GM12878 (cell line): ENCODE results near the gene PLCG2. TPM values are rescaled to one million over a fixed set of nuclear protein-coding genes. Genes with fewer than 3 reads are reported as not detected.

ENCODE experiments used
- ASH2L ChIP-seq: fragments of 300-600, 200-600 bp; sonication (generic); IDR thresholded peaks from 2 replicates; pipeline ENCODE4 v1.6.1; 2017; ENCODE audit warnings: low read depth, mild to moderate bottlenecking, borderline replicate concordance
- BCL11A ChIP-seq: IDR thresholded peaks from 2 replicates; pipeline ENCODE4 v1.6.1; 2011; ENCODE audit warnings: low read depth, low read length
- BRCA1 ChIP-seq: IDR thresholded peaks from 2 replicates; pipeline ENCODE4 v1.6.1; 2011; ENCODE audit warnings: low read depth, low read length, improper control_type of control experiment
- CEBPB ChIP-seq, 2 experiments: fragments of 150-350 bp in 1 of 2; IDR thresholded peaks; 2 replicates each; pipeline ENCODE4 v1.6.1; 2012 to 2014; ENCODE audit warnings: low read depth in 2 of 2, low read length in 2 of 2, borderline replicate concordance in 1 of 2, inconsistent platforms in 1 of 2
- EED ChIP-seq: sonication (generic); IDR thresholded peaks from 2 replicates; pipeline ENCODE4 v1.6.1; 2016; ENCODE audit warnings: antibody characterized with exemption, low read depth
- JUND ChIP-seq: IDR thresholded peaks from 2 replicates; pipeline ENCODE4 v1.6.1; 2012; ENCODE audit warnings: low read depth, mild to moderate bottlenecking, low read length, improper control_type of control experiment, moderate library complexity
- KDM1A ChIP-seq: fragments of 200-600 bp; sonication (generic); IDR thresholded peaks from 2 replicates; pipeline ENCODE4 v1.6.1; 2016; ENCODE audit warnings: borderline replicate concordance
- KLF5 ChIP-seq: fragments of 450-650 bp; IDR thresholded peaks from 2 replicates; pipeline ENCODE4 v1.6.1; 2014; ENCODE audit warnings: mild to moderate bottlenecking; ENCODE audit not compliant: partially characterized antibody
- MTA3 ChIP-seq: IDR thresholded peaks from 2 replicates; pipeline ENCODE4 v1.6.1; 2012; ENCODE audit warnings: low read length, inconsistent platforms, borderline replicate concordance
- NBN ChIP-seq: fragments of 450-650 bp; IDR thresholded peaks from 2 replicates; pipeline ENCODE4 v1.6.1; 2016
- POLR2A ChIP-seq: IDR thresholded peaks from 2 replicates; pipeline ENCODE4 v1.6.1; 2011; ENCODE audit warnings: low read depth, mild to moderate bottlenecking, low read length
- POLR2AphosphoS5 ChIP-seq: IDR thresholded peaks from 2 replicates; pipeline ENCODE4 v1.6.1; 2011; ENCODE audit warnings: mild to moderate bottlenecking, low read length, inconsistent platforms
- RBBP5 ChIP-seq: fragments of 200-600 bp; sonication (generic); conservative IDR thresholded peaks from 2 replicates; pipeline ENCODE4 v1.6.1; 2016
- RELA ChIP-seq: fragments of 450-650 bp; IDR thresholded peaks from 2 replicates; pipeline ENCODE4 v1.8.0; 2014; ENCODE audit warnings: borderline replicate concordance; ENCODE audit not compliant: partially characterized antibody
- RELB ChIP-seq: fragments of 450-650 bp; IDR thresholded peaks from 2 replicates; pipeline ENCODE4 v1.6.1; 2017; ENCODE audit warnings: low read depth, mild to moderate bottlenecking, moderate library complexity
- SMAD1 ChIP-seq: fragments of 450-650 bp; IDR thresholded peaks from 2 replicates; pipeline ENCODE4 v1.6.1; 2018; ENCODE audit warnings: mild to moderate bottlenecking, low read depth; ENCODE audit not compliant: partially characterized antibody
- SMAD5 ChIP-seq: IDR thresholded peaks from 2 replicates; pipeline ENCODE4 v1.6.1; 2016; ENCODE audit warnings: antibody characterized with exemption, low read depth
- SMC3 ChIP-seq: IDR thresholded peaks from 2 replicates; pipeline ENCODE4 v1.6.1; 2011; ENCODE audit warnings: low read length, improper control_type of control experiment, borderline replicate concordance
- STAT3 ChIP-seq: IDR thresholded peaks from 2 replicates; pipeline ENCODE4 v1.6.1; 2011; ENCODE audit warnings: low read depth, low read length, improper control_type of control experiment
- TCF3 ChIP-seq: IDR thresholded peaks from 2 replicates; pipeline ENCODE4 v1.6.1; 2012; ENCODE audit warnings: low read depth, mild to moderate bottlenecking, low read length, borderline replicate concordance; ENCODE audit not compliant: insufficient read depth
- YBX1 ChIP-seq: fragments of 450-650 bp; IDR thresholded peaks from 2 replicates; pipeline ENCODE4 v1.6.1; 2016; ENCODE audit warnings: antibody characterized with exemption
- YY1 ChIP-seq: IDR thresholded peaks from 2 replicates; pipeline ENCODE4 v1.6.1; 2011; ENCODE audit warnings: low read depth, mild to moderate bottlenecking, low read length
- ZNF592 ChIP-seq: fragments of 450-650 bp; IDR thresholded peaks from 2 replicates; pipeline ENCODE4 v1.6.1; 2017; ENCODE audit warnings: mild to moderate bottlenecking, moderate library complexity
- polyA plus RNA-seq, 11 experiments: library from polyadenylated mRNA; depleted of rRNA in 4 of 11; unstranded in 6 of 11; stranded (reverse) in 5 of 11; fragments of >200 nt; fragmentation: Nextera tagmentation in 4 of 11; fragmentation: Illumina TruSeq in 1 of 11; extraction: Ambion mirVana in 4 of 11; extraction: Trizol in 1 of 11; gene quantifications; 1 replicate in 1 of 11; 2 replicates in 10 of 11; pipeline versions ENCODE4 v1.2.1 to v1.2.3, GENCODE V29; 2011 to 2016; ENCODE audit warnings: inconsistent platforms in 2 of 11, missing spikeins in 2 of 11, low read depth in 1 of 11
- total RNA-seq, 4 experiments: library from RNA; depleted of rRNA in 3 of 4; stranded (reverse); fragments of >200 nt in 3 of 4; fragmentation: Illumina TruSeq in 1 of 4; extraction: Trizol in 1 of 4; gene quantifications; 2 replicates each; pipeline versions ENCODE4 v1.2.1 to v1.2.3, GENCODE V29; 2013 to 2021

The PLCG2 gene
- total and polyA plus RNA-seq, 10 of the 15 experiments (the other 5 are each of a cell fraction or from before 2014, with no cell fraction given) = 47.6 to 256 (median 149) TPM

GRCh38 chr16:81797443-81797842, 18.4 kb downstream of the PLCG2 start (continued):
- TF ChIP-seq ZNF592 = no peak
- TF ChIP-seq KLF5 = no peak
- TF ChIP-seq MTA3 = peak; percentile 92; the same call in 1 of the 2 replicates
- TF ChIP-seq SMAD5 = no peak
- TF ChIP-seq BCL11A = peak; percentile 81
- TF ChIP-seq KDM1A = no peak
- TF ChIP-seq RELB = no peak; the same call in 1 of the 2 replicates
- no peak for TF ChIP-seq BRCA1
- no peak for TF ChIP-seq RBBP5
- peak; percentile 84 for TF ChIP-seq EED
- no peak for TF ChIP-seq CEBPB (IDR thresholded peaks at IDR 0.05; ENCODE audit: borderline replicate concordance in 1 of 2, low read depth in 2 of 2, low read length in 2 of 2)
- TF ChIP-seq SMAD1 = no peak
- TF ChIP-seq YBX1 = no peak
- TF ChIP-seq ASH2L = no peak
- TF ChIP-seq STAT3 = no peak
- TF ChIP-seq TCF3 = peak; percentile 86
- peak; percentile 47; the same call in 1 of the 2 replicates for TF ChIP-seq POLR2AphosphoS5
- TF ChIP-seq JUND = no peak
- peak; percentile 78 for TF ChIP-seq RELA
- peak; percentile 42; the same call in 1 of the 2 replicates for TF ChIP-seq YY1
- TF ChIP-seq POLR2A = peak; percentile 41; the same call in 1 of the 2 replicates
- no peak for TF ChIP-seq SMC3
- 0 out of 2 replicates have a peak, but pooled peaks have one; percentile 40 for TF ChIP-seq NBN
- TF ChIP-seq, all 136 proteins: peak for 45
